Activated T-cell treated with anti-CD3 and anti-CD28 coated beads for 24 hours (primary cell): Measurements from ENCODE around the gene HDAC3.

Experiments used
- DNase-seq: peaks from one replicate; pipeline ENCODE4 v3.0.0-alpha.2; 2020; ENCODE audit warnings: low read depth

The HDAC3 gene

DNA sequence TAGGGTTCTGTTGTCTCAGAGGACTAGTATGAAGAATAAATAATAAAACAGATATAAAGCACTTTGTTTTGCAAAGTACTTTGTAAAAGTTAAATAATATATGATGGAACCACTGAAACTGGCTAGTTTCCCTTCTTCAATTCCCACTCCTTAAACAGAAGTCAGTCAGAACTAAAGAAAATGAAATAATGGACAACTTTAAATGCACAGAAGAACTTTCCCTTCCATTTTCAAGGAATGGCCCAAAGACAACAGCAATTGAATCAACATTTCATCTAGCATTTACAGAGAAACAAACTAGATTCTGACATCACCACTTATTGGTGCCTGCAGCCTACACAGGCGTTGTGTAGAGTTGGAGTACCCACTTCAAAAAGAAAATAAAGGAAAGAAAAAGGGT, 34.0 kb downstream of the HDAC3 start:
- no peak for DNase-seq

DNA sequence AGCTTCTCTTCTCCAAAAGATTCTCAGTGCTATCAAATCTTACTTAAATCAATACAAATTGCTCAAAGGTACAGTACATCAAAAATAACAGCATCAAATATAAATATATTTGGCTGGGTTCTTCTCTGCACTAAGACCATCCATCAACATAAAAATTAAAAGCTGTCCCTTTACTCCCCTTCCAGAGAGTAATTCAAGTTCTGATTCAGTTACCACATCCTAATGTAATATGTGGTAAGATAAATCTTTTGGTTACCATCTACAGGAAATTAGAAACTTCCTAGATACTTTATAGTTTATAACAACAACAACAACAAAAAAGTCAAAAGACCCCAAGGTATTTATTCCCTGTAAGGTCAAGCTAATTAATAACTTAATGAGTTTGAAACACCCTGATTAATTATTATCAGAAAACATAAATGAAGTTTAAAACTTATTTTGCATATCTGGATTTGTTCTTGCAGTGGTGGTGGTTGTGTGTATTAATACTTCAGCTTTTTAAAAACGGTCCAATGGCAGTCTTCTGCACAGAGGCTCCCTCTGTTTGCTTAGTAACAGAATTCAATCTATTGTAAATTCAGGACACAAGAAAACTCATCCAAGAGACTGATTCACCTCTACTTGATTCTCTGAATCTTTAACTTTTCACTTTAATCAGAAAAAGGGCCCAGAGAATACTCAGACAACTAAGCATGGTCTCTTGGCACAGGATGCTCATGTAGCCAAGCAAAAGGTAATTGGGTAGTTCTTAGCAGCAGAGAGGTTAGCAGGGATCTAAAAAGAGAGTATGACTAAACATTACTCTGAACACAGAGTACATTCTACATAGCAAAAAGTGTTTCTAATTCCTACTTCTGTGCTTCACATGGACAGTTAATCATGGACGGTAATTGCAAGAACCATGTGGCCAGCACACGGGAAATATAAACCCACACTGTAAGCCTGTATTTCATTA, 38.0 kb downstream of the HDAC3 start:
- no peak for DNase-seq

DNA sequence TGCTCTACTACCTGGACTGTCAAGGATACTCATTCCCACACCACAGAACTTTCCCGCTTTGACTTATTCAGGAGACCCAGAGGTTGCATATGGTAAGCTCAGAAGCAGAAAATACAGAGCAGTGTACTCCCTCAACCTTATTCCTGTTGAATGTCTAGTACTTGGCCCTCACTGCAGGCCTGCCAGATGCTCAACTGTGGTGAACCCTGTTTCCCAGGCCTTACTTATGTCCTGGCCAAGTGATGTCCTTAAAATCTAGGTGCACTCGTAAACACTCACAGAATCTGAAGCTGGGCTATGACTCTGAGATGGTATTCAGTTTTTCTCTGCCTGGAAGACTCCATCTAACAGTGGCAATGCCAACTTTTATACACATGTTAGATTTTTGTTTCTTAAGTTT, 38.8 kb downstream of the HDAC3 start:
- DNase-seq, result no peak

DNA sequence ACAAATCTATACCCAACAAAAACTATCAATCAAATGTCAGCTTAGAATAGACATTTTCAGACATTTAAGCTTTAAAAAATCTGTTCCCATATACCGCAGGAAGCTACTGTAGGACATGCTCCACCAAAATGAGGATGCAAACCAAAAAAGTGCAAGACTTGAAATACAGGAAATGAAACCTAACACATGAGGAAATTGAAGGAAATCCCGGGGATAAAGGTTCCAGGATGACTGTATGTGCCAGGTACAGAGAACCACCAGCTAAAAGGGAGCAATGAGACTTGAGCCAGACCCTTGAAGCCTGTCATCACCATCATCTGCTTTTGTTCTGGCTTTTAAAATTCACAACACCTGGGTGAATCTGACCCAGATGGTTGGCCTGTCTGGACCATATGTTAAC, 39.3 kb downstream of the HDAC3 start:
- no peak for DNase-seq

DNA sequence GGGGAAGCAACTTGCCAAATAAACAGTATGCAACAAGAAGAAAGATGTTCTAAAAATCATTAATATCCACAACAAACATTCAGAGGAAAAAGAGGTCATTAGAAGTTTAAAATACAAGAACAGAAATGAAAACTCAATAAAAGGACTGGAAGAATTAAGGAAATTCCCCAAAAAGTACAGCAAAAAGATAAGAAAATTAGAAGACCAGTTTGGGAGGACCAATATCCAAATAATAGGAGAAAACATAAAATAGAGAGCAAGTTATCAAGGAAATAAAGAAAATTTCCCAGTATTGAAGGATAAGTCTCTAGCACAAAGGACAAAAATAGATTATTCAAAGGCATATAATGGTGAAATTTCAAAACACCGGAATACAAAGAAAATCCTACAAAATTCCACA, 39.8 kb downstream of the HDAC3 start:
- DNase-seq, result no peak

DNA sequence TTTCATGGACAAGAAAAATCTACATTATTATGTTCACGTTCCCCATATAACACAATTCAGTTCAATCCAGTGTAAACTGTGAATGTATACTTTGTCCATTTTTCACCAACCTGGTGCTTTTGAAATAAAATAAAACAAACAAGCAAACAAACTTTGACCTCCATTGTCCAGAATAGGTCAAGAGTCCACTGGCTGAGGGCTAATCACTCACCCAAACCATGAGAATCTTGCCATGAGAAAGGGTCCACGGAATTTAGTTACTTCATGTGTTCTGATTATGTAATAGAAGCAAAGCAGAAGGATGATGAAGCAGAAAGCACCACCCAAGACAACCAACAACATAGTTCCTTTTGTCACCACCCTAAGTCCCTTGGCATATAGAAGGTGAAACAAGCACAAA, 46.5 kb downstream of the HDAC3 start:
- DNase-seq, result no peak

DNA sequence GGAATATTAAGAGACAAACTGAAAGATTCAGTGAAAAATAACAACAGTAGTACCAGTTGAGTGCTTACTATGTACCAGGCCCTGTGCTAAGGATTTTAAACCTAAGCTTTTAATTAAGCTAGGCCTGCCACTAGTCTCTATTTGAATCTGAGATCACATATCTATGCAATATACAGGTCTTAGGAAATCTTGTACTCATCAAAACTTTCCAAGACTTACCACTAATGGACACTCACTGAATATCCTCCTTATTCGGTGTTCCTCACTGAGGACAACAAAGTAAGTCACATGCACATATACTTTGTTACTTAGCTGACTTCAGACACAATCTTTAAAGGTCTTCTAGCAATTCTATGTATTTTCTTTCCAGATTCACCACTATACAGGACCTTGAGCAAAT, 50.4 kb downstream of the HDAC3 start:
- no peak for DNase-seq

DNA sequence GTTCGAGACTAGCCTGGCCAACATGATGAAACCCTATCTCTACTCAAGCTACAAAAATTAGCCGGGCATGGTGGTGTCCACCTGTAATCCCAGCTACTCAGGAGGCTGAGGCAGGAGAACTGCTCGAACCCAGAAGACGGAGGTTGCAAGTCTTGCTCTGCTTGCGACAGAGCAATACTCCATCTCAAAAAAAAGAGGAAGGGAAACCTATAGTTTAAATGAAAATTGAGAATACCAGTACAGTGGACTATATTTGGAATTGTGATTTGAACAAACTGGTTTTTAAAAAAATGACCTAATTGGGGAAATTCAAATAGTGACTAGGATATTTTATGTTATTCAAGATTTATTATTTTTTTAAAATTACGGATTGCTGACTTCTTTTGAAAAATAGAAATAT, 51.1 kb downstream of the HDAC3 start:
- DNase-seq, result no peak

DNA sequence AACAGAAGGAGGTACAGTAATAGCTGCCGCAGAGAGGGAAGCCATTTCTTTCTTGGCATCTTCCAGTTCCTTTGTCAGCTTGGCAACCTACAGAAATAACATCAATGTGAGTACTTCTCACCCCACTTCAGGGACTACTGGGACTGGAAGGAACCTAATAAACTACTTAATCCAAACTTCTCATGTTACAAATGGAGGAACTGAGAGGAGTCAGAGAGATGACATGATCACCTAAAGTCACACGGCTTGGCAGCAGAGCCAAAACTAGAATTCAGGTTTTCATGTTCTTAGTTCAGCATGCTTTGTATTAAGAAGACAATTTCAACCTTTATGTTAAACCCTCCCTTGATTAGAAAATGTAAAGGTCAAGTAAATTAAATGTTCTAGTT, 62.5 kb downstream of the HDAC3 start:
- DNase-seq, result no peak

DNA sequence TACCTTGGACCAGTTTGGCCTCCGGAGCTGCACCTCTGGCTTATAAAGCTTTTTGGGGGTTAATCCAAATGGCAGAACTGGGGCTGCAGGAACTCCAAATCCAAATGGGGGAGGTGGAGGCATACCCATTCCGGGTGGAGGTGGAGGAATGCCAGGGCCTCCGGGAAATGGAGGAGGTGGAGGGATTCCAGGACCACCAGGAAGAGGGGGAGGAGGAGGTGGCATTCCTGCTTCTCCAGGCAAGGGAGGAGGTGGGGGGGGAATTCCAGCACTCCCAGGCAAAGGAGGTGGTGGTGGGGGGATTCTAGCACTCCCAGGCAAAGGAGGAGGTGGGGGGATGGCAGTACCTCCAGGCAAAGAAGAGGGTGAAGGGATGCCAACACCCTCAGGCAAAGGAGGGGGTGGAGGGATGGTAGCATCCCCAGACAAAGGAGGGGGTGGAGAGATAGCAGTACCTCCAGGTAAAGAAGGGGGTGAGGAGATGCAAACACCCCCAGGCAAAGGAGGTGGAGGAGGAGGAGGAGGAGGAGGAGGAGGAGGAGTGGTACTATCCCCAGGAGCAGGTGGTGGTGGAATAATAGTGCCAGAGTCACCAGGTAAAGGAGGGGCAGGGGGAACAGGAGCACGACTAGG, 63.0 kb downstream of the HDAC3 start:
- DNase-seq, result no peak
